CD4-positive, alpha-beta T cell treated with Interleukin-15 for 1 hour (primary cell): ENCODE measurements around the gene WDR13.
"Not testable (repeated sequence)": the region's sequence is repeated elsewhere in the genome, so short reads cannot be mapped to it uniquely, and the experiment has no call there.

Experiments used
- DNase-seq: peaks from one replicate; pipeline ENCODE4 v3.0.0-alpha.2; 2020

The WDR13 gene

DNA sequence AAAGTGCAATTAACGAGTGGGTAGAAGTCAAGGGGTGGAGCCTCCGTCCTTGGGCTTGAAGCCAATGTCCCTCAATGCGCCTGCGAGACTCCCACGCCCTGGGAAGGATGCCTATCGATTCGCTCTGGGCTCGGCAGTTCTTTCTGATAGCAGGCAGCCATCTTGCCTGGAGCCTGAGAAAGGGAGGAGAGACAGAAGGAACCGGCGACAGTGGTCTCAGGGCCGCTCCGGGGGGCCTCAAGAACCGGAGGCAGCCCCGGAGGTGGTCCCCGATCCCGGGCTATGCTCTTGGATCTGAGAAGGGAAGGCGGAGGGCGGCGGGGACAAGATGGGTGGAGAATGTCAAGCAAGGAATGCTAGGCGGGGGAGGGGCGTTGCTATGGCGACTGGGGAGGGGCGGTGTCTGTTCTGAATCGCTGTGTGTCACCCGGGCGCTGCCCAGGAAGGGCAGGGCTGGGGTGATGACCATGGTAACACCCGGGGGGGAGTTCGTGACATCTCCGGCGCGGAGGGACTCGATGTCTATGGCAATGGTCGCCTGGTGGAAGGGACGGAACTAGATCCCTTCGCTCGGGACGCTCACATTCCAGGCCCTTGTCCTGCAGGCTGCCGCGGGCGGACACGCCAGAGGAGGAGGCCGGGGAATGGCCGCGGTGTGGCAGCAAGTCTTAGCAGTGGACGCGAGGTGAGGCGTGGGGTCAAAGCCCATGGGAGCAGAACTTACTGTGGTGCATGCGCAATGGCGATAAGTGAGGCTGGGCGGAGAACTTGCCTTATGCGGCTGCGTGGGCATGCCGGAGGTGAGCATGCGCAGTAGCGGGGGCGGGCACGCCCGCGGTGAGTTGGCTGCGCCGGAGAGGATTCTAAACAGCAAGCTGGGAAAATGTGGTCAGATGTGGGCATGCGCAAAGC, at the start of gene WDR13:
Gene WDR13, plus strand, starts transcription at position 140 of the 912 bp plus-strand sequence. Its CDS starts 505 bp downstream, at position 645.
- peak; percentile 94 for DNase-seq

DNA sequence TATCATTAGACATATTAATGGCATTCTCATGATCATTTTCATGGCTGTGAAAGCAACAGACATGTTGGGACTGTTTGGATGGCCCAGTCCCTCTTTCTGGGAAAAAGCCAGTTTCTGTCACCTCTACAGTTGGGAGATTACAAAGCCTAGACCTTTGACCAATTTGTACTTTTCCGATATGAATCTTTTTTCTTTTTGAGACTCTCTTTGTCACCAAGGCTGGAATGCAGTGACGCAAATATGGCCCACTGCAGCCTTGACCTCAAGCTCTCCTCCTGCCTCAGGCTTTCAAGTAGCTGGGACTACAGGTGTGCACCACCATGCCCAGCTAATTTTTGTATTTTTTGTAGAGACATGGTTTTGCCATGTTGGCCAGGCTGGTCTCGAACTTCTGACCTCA, 48.4 kb upstream of the WDR13 start:
- no peak for DNase-seq

DNA sequence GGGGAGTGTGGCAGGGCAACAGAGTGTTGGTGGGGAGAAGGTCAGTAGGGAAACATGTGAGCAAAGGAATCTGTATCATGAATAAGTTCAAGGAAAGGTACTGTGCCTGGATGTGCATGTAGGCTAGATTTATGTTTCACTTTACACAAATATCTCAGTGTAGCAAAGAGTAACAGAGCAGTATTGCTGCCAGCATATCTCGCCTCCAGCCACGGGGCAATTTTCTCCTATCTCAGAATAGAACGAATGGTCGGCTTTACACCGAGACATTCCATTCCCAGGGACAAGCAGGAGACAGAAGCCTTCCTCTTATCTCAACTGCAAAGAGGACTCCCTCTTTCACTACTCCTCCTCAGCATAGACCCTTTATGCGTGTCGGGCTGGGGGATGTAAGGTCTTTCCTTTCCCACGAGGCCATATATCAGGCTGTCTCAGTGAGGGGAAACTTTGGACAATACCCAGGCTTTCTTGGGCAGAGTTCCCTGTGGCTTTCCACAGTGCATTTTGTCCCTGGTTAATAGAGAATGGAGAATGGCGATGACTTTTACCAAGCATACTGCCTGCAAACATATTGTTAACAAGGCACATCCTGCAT, 41.5 kb upstream of the WDR13 start:
- DNase-seq: not testable (repeated sequence)

DNA sequence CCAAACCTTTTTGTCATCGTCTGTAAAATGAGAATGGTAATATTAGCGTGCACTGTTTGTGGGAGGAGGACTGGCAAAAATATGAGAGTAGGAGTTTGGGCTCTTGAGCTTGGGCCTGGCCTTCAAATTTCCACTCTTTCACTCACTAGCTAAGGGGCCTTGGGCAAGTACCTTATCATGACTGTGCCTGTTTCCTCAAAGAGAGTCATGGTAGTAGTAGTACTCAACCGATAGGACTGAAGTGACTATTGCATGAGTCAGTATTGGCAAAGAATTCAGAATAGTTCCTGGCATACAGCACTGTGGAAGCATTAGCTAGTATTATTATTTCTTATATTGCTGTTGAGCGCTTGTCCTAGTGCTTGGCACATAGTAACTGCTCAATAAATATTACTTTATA, 39.0 kb upstream of the WDR13 start:
- DNase-seq: no peak

DNA sequence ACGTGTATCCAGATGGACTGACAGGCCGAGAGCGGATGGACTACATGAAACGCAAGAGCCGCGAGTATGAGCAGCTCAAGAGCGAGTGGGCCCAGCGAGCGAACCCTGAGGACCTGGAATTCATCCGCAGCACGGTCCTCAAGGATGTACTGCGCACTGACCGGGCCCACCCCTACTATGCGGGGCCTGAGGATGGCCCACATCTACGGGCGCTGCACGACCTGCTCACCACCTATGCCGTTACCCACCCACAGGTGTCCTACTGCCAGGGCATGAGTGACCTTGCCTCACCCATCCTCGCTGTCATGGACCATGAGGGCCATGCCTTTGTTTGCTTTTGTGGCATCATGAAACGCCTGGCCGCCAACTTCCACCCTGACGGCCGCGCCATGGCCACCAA, 37.7 kb upstream of the WDR13 start:
- no peak for DNase-seq

DNA sequence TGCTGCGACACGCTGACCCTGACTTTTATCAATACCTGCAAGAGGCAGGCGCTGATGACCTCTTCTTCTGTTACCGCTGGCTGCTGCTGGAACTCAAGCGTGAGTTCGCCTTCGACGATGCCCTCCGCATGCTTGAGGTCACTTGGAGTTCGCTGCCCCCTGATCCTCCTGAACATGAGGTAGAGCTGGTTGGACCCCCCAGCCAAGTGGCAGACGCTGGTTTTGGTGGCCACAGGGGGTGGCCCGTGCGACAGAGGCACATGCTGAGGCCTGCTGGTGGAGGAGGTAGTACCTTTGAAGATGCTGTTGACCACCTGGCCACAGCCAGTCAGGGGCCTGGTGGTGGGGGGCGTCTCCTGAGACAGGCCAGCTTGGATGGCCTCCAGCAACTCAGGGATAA, 37.2 kb upstream of the WDR13 start:
- DNase-seq: no peak

DNA sequence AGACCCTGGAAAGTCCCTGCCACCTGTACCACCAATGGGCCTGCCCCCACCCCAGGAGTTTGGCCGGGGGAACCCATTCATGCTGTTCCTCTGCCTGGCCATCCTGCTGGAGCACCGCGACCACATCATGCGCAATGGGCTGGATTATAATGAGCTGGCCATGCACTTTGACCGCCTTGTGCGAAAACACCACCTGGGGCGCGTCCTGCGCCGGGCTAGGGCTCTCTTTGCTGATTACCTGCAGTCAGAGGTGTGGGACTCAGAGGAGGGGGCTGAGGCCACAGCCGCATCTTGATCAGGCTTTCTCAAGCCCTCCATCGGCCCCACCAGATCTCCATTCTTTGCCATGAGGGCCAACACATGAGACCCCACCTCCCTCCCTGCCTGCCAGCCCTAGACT, 36.6 kb upstream of the WDR13 start:
- no peak for DNase-seq

DNA sequence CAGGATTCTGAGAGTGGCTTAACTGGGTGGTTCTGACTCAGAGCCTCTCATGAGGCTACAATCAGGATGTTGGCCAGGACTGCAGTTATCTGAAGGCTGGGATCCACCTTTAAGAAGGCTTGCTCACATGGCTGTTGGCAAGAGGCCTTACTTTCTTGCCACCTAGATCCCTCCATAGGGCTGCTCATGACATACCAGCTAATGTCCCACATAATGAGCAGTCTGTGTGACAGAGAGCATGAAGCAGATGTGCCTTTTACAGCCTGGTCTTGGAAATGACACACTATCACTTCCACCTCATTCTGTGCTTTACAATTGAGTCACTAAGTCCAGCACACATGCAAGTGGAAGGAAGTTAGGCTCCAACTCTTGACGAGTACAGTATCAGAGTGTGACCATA, 27.3 kb upstream of the WDR13 start:
- no peak for DNase-seq

DNA sequence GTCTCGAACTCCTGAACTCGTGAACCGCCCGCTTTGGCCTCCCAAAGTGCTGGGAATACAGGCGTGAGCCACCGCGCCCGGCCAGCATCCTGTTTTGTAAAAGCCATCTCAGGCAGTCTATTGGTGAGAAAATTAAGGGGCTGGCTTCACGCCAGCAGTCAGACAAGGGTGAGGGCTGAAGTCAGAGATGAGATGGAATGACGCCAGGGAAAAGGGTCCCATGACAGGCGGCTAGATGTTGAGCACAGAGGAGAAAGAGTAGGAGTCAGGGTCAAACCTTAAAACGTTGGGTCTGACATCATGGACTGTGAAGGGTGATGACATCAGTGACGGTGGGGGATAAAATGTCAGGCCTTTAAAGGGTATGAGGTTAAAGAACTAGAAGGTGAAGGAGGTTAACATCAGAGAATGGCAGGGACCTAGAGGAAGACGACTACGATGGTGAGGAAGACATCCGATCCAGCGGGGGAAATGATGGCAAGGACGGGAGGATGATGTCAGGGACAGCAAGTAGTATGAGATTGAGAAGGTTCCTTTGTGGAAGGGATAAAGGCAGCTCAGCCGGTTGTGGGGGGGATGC, 23.5 kb upstream of the WDR13 start:
- DNase-seq: peak; percentile 66

DNA sequence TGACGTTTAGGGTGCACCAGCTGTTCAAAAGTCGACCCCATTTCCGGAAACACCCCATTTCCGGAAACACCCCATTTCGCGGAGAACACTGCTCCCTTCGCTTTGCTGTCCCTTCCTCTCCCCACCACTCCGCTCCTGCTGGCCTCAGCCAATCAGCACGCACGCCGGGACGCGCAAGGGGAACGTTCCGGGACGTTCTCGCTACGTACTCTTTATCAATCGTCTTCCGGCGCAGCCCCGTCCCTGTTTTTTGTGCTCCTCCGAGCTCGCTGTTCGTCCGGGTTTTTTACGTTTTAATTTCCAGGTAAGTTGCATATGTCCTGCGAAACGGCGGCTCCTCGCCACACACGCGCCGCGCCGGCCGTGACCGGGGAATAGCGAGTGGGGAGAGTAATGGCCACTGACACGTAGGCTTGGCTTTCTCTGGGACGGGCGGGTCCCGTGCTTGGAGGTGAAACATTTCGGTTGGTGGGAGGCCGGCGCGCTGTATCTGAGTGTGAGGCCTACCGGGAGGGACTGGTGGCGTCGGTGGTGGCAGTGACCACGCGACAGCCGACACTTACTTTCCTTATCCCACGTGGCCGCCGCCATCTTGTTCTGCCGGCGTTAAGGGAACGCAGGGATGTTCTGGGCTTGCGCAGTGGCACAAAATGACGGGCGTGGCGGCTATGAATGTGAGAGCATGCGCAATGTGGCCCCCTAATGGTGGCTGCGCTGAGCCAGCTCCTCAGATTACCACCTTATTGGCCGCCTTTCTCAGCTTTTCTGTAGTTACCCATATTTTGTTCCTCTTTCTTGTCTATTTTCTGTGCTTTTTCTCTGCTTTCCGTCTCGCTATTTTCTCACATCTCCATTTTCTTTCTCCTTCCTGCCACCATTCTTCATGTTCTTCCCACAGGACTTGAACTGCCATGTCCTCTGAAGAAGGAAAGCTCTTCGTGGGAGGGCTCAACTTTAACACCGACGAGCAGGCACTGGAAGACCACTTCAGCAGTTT, 22.7 kb upstream of the WDR13 start, which contains the start of gene RBM3:
Gene RBM3, plus strand, starts transcription at position 215 of the 997 bp plus-strand sequence. Its CDS starts 697 bp downstream, at position 912.
- DNase-seq: peak; percentile 97

DNA sequence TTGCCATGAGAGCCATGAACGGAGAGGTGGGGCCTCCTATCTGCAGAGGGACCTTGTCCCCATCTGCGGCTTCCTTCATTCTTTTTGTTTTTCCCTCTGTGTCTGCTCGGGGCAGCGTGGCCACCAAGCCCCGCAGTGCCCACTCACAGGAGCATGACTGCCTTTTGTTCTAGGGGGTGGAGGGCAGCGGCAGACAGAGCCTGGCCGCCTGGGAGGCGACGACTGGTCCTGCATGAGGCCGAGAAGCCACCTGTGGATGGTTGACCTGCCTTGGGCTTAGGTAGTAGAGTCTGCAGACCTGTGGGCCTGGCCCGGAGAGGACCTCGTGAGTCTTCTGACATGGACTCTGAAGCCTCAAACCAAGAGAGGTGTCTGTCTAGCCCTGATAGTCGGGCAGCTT, 21.6 kb upstream of the WDR13 start:
- no peak for DNase-seq

DNA sequence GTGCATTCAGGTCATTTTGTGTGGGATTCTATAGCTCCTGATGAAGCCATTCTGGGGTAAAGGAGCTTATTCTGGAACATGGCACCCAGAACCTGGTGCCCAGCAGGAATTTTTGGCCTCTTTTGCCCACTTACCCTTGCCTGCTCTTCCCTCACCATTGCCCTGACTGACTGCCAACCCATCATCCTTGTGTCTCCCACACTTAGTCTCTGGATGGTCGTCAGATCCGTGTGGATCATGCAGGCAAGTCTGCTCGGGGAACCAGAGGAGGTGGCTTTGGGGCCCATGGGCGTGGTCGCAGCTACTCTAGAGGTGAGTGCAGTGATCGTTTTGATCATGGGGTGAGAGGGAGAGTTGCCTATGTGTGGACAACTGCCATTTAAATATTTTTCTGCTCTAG, 21.2 kb upstream of the WDR13 start:
- no peak for DNase-seq

DNA sequence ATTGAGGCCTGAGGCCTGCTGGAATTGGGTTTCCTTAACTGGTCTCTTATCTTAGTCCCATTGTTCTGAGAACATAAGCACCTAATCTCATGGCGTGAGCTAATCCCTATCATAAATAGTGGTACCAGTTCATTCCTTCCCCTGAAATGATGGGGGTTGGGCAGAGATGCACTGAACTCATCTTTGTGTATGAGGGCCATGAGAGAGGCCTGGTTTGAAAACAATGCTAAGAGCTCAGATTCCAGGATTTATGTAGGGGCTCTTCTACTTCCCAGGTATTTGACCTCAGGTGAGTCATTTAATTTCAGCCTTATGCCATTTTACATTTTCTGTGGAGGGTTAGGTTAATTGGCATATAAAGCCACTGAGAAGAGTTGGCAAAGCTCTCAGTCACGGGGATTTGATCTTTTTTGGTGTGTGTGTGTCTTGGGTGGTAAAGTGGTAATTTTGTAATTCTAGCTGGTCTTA, 18.6 kb upstream of the WDR13 start:
- no peak for DNase-seq

DNA sequence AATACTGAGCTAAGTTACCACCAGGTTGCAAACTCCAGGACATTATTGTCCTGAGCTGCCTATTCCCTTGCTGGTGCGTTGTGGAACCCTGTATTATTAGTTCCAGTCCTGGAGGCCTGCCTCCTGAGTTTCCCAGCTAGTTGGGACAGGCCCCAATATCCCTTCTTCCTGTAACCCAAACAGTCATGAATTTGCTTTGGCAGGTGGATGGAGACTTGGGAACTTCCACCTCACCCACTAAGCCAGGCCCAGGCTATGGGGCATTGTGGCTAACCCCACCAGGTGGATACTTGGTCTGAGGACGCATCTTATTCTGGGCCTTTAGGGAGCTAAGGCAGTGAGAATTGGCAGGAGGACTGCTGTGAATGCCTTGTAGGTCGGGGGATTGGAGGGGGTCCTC, 18.0 kb upstream of the WDR13 start:
- DNase-seq: no peak

DNA sequence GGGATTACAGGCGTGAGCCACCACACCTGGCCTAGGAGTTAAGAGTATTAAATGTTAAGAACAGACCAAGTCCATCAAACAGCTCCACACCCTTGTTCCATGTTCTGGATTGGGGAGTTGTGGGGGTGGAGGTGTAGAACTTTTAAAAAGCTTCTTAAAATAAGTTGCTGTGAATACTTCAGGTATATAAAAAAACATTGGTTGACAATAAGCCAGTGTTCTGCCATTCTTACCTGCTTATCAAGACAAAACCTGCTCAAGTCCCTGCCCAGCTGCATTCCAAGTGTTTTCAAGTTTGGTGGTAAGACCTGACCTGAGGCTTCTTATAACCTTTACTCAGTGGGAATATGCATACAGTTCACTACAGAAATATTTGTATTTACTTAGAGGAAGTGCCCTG, 16.6 kb upstream of the WDR13 start:
- no peak for DNase-seq

DNA sequence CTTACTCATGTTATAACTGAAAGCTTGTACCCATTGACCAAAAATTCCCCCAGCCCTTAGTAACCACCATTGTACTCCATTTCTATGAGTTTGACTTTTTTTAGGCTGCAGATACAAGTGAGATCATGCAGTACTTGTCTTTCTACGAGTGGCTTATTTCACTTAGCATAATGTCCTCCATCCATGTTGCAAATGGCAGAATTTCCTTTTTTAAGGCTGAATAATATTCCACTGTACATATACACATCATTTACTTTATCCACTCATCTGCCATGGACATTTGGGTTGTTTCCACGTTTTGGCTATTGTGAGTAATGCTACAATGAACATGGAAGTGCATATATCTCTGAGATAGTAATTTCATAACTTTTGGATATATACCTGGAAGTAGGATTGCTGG, 12.6 kb upstream of the WDR13 start:
- no peak for DNase-seq

DNA sequence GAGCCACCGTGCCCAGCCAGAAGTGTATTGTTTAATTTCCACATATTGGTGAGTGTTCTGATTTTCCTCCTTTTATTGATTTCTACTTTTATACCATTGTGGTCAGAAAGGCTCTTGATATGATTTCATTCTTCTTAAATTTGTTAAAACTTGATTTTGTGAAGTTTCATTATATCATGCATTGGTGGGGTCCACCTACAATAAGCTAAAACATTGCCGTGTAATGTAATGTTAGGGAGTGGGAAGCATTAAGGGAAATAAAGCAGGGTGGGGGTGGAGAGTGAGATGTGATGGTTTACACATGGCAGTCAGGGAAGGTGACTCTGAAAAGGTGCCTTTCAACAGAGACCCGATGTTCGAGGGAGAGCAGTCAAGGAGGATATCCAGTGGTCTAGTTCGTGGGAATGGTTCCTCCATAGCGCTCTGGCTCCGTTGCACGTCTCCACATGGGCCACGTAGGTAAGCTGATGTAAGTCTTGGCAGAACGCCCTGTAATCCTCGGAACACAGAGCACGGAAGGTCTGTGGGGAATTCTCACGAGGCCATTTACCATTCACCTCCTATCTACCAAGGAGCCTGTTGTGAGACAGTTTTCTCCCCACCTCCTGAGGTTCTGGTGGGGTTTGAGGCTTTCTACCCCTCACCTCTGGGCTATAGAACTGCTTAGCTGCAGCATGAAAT, 7.7 kb upstream of the WDR13 start:
- DNase-seq: no peak

DNA sequence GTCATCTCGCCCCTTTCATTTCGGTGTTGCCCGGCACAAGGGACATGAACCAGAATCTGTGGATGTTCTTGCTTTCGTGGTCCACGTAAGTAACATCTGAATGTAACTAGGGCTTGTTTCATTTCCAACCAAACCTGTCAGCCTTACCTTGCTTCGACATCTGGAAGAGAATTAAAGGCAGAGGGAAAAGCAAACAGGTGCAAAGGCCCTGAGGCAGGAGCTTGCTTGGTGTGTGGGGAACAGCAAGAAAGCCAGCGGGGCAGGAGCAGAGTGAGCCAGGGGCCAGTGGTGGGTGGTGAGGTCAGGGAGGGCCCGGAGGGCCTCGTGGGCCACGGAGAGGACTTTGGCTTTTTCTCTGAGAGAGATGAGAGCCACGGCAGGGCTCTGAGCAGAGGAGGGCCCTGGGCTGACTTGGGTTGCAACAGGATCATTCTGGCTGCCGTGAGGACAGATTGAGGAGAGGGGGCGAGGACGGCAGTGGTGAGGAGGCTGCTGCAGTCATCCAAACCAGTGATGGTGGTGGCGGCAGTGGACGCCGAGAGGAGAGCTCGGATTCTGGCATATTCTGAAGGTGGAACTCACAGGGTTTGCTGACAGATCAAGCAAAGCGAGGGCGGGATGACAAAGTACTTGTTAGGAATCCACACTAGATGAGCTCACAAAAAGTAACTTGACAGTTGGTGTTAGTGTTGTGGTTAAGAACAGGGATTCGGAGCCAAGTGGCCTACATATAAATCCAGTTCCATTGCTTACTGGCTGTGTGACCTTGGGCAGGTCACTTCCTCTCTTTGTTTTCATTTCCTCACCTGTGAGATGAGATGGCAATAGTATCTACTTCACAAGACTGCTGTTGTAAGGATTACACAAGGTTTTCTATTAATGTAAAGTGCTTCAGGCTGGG, 6.8 kb upstream of the WDR13 start:
- DNase-seq: no peak

DNA sequence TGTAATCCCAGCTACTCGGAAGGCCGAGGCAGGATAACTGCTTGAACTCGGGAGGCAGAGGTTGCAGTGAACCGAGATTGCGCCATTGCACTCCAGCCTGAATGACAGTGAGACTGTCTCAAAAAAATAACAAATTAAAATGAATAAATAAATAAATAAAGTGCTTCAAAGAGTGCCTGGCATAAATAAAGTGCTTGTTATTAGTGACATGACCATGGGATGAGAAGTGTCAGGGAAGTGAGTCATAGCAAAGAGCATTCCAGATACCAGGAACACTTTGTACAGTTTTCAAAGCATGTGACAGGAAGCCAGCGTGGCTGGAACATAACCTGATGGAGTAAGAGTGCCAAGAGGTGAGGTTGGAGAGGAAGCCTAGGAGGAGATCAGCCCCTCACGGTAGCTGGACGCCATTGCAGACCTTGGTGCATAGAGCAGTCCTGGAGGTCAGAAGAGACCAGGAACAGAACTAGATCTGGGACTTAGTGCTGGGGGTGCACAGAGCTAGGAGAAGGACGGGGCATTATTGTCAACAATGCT, 6.0 kb upstream of the WDR13 start:
- DNase-seq: no peak

DNA sequence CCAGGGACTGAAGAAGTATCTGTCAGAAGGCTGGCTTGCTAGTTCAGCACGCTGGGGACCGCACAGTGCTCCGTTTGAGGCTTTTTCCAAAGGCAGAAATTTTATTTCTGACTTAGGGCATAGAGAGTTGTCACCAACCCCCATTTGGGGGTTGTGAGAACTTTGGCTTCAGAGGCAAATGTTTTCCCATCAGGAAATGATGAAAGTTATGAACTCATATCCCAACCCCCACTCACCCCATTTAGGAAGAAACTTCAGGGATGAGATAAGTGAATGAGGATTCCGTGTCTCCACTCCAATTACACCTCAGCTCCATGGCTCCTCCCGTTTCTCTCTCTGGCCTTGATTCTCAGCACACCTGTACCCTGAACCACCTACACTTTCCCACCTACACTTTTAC, 4.3 kb upstream of the WDR13 start:
- DNase-seq: no peak

DNA sequence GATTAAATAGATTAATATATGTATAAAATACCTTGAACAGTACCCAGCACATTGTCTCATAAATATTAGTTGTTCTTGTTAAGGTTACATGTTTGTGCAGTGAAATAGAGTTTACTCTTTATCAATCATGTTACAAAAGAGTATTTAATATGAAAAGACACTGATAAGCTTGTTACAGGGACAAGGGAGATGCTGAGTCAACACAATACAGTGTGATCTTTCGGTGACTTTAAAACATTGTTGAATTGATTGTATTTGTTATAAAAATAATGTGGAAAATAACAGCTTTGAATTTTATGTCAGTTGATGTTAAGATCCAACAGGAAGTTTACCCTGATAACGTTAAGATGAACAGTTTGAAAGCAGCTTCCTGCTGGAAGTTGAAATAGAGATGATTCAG, 1.4 kb upstream of the WDR13 start:
- DNase-seq: no peak
